HL-60 (cell line): Measurements from ENCODE around the gene LINGO1.

Source experiments
- GABPA ChIP-seq: IDR thresholded peaks from 2 replicates; pipeline ENCODE4 v1.6.1; 2012; ENCODE audit warnings: low read depth
- POLR2AphosphoS5 ChIP-seq: IDR thresholded peaks from 2 replicates; pipeline ENCODE4 v1.6.1; 2012; ENCODE audit warnings: low read depth
- TF ChIP-seq, protein P1 (sequence below): IDR thresholded peaks from one replicate; pipeline ENCODE4 v1.5.1; 2011; ENCODE audit warnings: low read length, control low read depth, inconsistent platforms; ENCODE audit not compliant: insufficient read depth
- TF ChIP-seq, protein P2 (sequence below): IDR thresholded peaks from 2 replicates; pipeline ENCODE4 v1.6.1; 2012; ENCODE audit warnings: low read depth; ENCODE audit not compliant: insufficient replicate concordance

DNA sequence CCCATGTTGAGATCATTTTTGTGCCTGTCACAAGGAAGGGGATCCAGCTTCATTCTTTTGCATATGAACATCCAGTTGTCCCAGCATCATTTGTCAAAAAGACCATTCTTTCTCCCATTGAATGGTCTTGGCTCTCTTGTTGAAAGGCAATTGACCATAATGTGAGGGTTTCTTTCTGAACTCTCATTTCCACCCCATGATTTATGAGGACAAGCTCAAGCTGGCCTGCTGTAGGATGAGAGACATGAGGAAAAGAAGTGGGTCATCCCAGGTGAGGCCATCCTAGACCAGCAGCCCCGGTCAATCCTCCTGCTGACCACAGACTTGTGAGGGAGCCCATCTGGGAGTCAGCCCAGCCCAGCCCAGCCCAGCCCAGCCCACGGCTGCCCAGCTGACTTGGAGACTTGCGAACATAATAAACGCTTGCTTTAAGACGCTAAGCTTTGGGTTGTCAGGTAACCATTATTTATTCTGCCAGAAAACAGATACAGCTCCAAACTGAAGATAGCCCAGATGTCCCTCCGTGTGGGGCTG is 69.0 kb downstream of the LINGO1 start:
- TF ChIP-seq, protein P1, sequence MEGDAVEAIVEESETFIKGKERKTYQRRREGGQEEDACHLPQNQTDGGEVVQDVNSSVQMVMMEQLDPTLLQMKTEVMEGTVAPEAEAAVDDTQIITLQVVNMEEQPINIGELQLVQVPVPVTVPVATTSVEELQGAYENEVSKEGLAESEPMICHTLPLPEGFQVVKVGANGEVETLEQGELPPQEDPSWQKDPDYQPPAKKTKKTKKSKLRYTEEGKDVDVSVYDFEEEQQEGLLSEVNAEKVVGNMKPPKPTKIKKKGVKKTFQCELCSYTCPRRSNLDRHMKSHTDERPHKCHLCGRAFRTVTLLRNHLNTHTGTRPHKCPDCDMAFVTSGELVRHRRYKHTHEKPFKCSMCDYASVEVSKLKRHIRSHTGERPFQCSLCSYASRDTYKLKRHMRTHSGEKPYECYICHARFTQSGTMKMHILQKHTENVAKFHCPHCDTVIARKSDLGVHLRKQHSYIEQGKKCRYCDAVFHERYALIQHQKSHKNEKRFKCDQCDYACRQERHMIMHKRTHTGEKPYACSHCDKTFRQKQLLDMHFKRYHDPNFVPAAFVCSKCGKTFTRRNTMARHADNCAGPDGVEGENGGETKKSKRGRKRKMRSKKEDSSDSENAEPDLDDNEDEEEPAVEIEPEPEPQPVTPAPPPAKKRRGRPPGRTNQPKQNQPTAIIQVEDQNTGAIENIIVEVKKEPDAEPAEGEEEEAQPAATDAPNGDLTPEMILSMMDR = no peak
- TF ChIP-seq POLR2AphosphoS5 (no peak), GABPA (no peak)
- TF ChIP-seq, protein P2, sequence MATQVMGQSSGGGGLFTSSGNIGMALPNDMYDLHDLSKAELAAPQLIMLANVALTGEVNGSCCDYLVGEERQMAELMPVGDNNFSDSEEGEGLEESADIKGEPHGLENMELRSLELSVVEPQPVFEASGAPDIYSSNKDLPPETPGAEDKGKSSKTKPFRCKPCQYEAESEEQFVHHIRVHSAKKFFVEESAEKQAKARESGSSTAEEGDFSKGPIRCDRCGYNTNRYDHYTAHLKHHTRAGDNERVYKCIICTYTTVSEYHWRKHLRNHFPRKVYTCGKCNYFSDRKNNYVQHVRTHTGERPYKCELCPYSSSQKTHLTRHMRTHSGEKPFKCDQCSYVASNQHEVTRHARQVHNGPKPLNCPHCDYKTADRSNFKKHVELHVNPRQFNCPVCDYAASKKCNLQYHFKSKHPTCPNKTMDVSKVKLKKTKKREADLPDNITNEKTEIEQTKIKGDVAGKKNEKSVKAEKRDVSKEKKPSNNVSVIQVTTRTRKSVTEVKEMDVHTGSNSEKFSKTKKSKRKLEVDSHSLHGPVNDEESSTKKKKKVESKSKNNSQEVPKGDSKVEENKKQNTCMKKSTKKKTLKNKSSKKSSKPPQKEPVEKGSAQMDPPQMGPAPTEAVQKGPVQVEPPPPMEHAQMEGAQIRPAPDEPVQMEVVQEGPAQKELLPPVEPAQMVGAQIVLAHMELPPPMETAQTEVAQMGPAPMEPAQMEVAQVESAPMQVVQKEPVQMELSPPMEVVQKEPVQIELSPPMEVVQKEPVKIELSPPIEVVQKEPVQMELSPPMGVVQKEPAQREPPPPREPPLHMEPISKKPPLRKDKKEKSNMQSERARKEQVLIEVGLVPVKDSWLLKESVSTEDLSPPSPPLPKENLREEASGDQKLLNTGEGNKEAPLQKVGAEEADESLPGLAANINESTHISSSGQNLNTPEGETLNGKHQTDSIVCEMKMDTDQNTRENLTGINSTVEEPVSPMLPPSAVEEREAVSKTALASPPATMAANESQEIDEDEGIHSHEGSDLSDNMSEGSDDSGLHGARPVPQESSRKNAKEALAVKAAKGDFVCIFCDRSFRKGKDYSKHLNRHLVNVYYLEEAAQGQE = no peak
